Endothelial cell of umbilical vein (primary cell): Measurements from ENCODE around the gene CARD19. TPM values are rescaled to one million over a fixed set of nuclear protein-coding genes. Genes with fewer than 3 reads are reported as not detected.

Source experiments
- BruUV-seq: library from RNA; stranded (reverse); fragments of 400-500 nt; replicated peaks from 2 replicates; lab custom pipeline; 2021; lab: Mats Ljungman, UMichigan
- CTCF ChIA-PET: fragments of 300-600, 350-600 bp; sonication (Branson Sonifier 250); formaldehyde crosslinking; loops from one replicate; lab custom pipeline; 2021; ENCODE audit warnings: antibody characterized with exemption, inconsistent platforms; lab: Charles Lee
- POLR2A ChIA-PET: fragments of 300-600, 350-600 bp; sonication (Branson Sonifier 250); formaldehyde crosslinking; loops from one replicate; lab custom pipeline; 2021; ENCODE audit warnings: antibody characterized with exemption, inconsistent platforms; lab: Charles Lee
- DNase-seq: peaks from one replicate; pipeline ENCODE4 v3.0.0-alpha.2; 2011; ENCODE audit warnings: low read depth, low spot score
- FAIRE-seq: peaks from 2 replicates; lab custom pipeline; 2011; peaks lifted over from hg19 to GRCh38; lab: Jason Lieb, UNC
- H2AFZ ChIP-seq: 2 replicates; pipeline ENCODE4 v1.6.0; 2012; ENCODE audit warnings: low read depth, low read length, control low read depth, inconsistent platforms
- H3K27ac ChIP-seq: 2 replicates; pipeline ENCODE4 v1.5.1; 2011; ENCODE audit warnings: low read depth, mild to moderate bottlenecking, control low read depth, low read length, moderate library complexity; ENCODE audit not compliant: insufficient read depth
- H3K27me3 ChIP-seq, 2 experiments: 2 replicates each; pipeline versions ENCODE4 v1.6.0 to v1.6.1; 2011; ENCODE audit warnings: low read length in 2 of 2, mixed read lengths in 1 of 2; ENCODE audit not compliant: control insufficient read depth in 2 of 2, insufficient read depth in 2 of 2
- H3K36me3 ChIP-seq, 2 experiments: 2 replicates in 1 of 2; 3 replicates in 1 of 2; pipeline ENCODE4 v1.5.1; 2011; ENCODE audit warnings: low read length in 2 of 2, mild to moderate bottlenecking in 1 of 2, moderate library complexity in 1 of 2; ENCODE audit not compliant: control insufficient read depth in 2 of 2, insufficient read depth in 2 of 2; ENCODE audit errors: extremely low read depth in 1 of 2
- H3K4me1 ChIP-seq: 3 replicates; pipeline ENCODE4 v1.5.1; 2011; ENCODE audit warnings: mild to moderate bottlenecking, low read length; ENCODE audit not compliant: control insufficient read depth, insufficient read depth; ENCODE audit errors: extremely low read depth
- H3K4me2 ChIP-seq: 2 replicates; pipeline ENCODE4 v1.6.1; 2011; ENCODE audit warnings: low read length, control low read depth, mixed read lengths; ENCODE audit not compliant: insufficient read depth
- H3K4me3 ChIP-seq, 3 experiments: fragments of 200-600 bp in 1 of 3; sonication (generic), shearing (Covaris generic) in 1 of 3; replicated peaks in 1 of 3; 2 replicates each; pipeline ENCODE4 v1.5.1; 2011 to 2016; ENCODE audit warnings: control low read depth in 3 of 3, low read length in 3 of 3, mild to moderate bottlenecking in 2 of 3, inconsistent platforms in 1 of 3, low read depth in 1 of 3, moderate library complexity in 1 of 3; ENCODE audit not compliant: insufficient read depth in 1 of 3
- H3K79me2 ChIP-seq: 2 replicates; pipeline ENCODE4 v1.6.0; 2012; ENCODE audit warnings: low read length, inconsistent platforms; ENCODE audit not compliant: control insufficient read depth, insufficient read depth
- H3K9ac ChIP-seq: replicated peaks from 2 replicates; pipeline ENCODE3; 2011; ENCODE audit warnings: low read length, control low read depth; ENCODE audit not compliant: insufficient read depth; ENCODE audit errors: extremely low read depth
- H3K9me1 ChIP-seq: replicated peaks from 3 replicates; pipeline ENCODE4 v1.6.0; 2011; ENCODE audit warnings: mild to moderate bottlenecking, low read length; ENCODE audit not compliant: control insufficient read depth, insufficient read depth; ENCODE audit errors: extremely low read depth
- H3K9me3 ChIP-seq: replicated peaks from 2 replicates; pipeline ENCODE4 v1.5.1; 2012; ENCODE audit warnings: low read length, inconsistent platforms; ENCODE audit not compliant: control insufficient read depth, insufficient read depth
- H4K20me1 ChIP-seq: replicated peaks from 2 replicates; pipeline ENCODE3; 2011; ENCODE audit warnings: mild to moderate bottlenecking, low read length; ENCODE audit not compliant: control insufficient read depth, insufficient read depth; ENCODE audit errors: extremely low read depth
- EZH2 ChIP-seq: IDR thresholded peaks from 2 replicates; pipeline ENCODE4 v1.6.1; 2012; ENCODE audit warnings: borderline replicate concordance, low read depth, mild to moderate bottlenecking, moderate library complexity, low read length, inconsistent platforms; ENCODE audit not compliant: severe bottlenecking
- FOS ChIP-seq: IDR thresholded peaks from 2 replicates; pipeline ENCODE4 v1.6.1; 2011; ENCODE audit warnings: mild to moderate bottlenecking, low read length, moderate library complexity, borderline replicate concordance; ENCODE audit not compliant: insufficient read depth
- GATA2 ChIP-seq: IDR thresholded peaks from 2 replicates; pipeline ENCODE4 v1.7.0; 2011; ENCODE audit warnings: low read depth, mild to moderate bottlenecking, moderate library complexity, mixed read lengths, low read length; ENCODE audit not compliant: insufficient read length, insufficient read depth
- JUN ChIP-seq: IDR thresholded peaks from 2 replicates; pipeline ENCODE4 v1.6.1; 2011; ENCODE audit warnings: borderline replicate concordance, low read depth; ENCODE audit not compliant: insufficient read length, insufficient read depth
- MYC ChIP-seq: IDR thresholded peaks from one replicate; pipeline ENCODE4 v1.6.1; 2011; ENCODE audit warnings: mild to moderate bottlenecking, low read depth, low read length
- POLR2A ChIP-seq: IDR thresholded peaks from 2 replicates; pipeline ENCODE4 v1.6.1; 2012; ENCODE audit warnings: low read depth, mild to moderate bottlenecking, control low read depth, low read length
- POLR2AphosphoS5 ChIP-seq: IDR thresholded peaks from 2 replicates; pipeline ENCODE4 v1.6.1; 2012; ENCODE audit warnings: low read depth, mild to moderate bottlenecking, control low read depth, low read length, moderate library complexity; ENCODE audit not compliant: insufficient read depth
- dilution Hi-C: fragments of 300-500 bp; cut with MboI; formaldehyde crosslinking; loops from one replicate; pipeline ENCODE4 v1.15.0; 2019; ENCODE audit warnings: low sequenced_read_pairs; ENCODE audit not compliant: extremely low pct_ligation_motif_present
- intact Hi-C: fragments of 100-400 bp; cut with micrococcal nuclease; formaldehyde crosslinking; loops from one replicate; pipeline ENCODE4 v1.10.0; 2022
- polyA plus RNA-seq, 4 experiments: library from polyadenylated mRNA; depleted of rRNA in 3 of 4; stranded (reverse) in 3 of 4; unstranded in 1 of 4; fragments of >200 nt; gene quantifications; 2 replicates each; pipeline versions ENCODE4 v1.2.1 to v1.2.3, GENCODE V29; 2011 to 2012; ENCODE audit warnings: missing spikeins in 1 of 4
- total RNA-seq: library from RNA; stranded (reverse); gene quantifications from 2 replicates; pipeline ENCODE4 v1.2.3, GENCODE V29; 2021
- TF ChIP-seq, protein P1 (sequence below), 2 donors: IDR thresholded peaks; 1 replicate in 1 of 2; 2 replicates in 1 of 2; pipeline ENCODE4 v1.5.1; 2011; ENCODE audit warnings: low read length in 2 of 2, mild to moderate bottlenecking in 2 of 2, moderate library complexity in 2 of 2, control low read depth in 1 of 2, inconsistent platforms in 1 of 2, low read depth in 1 of 2; ENCODE audit not compliant: insufficient read depth in 1 of 2; ENCODE audit errors: extremely low read depth in 1 of 2
- TF ChIP-seq, protein P2 (sequence below): IDR thresholded peaks from 2 replicates; pipeline ENCODE4 v1.6.1; 2011; ENCODE audit not compliant: insufficient read depth, insufficient read length

Gene CARD19
- total and polyA plus RNA-seq, 2 donors (not counting 3 experiments of a cell fraction or from before 2014, with no cell fraction given), result 45.7 to 148 TPM

DNA sequence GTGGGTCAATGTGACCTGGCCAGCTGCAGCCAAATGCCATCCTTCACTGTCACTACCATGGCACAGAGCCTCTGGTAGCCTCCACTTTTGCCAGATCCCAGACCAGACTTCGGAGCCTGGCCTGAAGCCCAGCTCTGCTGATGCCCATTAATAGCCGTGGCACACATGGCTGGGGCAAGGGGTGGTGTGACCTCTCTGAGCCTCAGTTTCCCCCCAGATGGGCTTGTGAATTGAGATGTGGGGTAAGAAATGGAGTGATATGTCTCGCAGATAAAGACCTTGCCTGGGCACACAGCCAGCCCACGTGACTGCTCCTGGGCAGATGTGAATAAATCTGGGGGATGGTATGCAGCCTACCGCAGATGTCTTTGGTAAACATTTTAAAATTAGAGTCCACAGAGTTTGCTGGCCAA is 23.6 kb upstream of the CARD19 start:
- H3K9me3 ChIP-seq, result no peaks in the 10 kb centered on the region
- DNase-seq (no peak), FAIRE-seq (no peak)
- no peak overlapping the region for H3K4me2 ChIP-seq
- H3K27me3 ChIP-seq, result peaks cover 0 to 3% of the 10 kb centered on the region in 2 experiments
- H3K4me3 ChIP-seq, result no peak overlapping the region
- no TSS peak for BruUV-seq
- no peak overlapping the region for H3K9ac ChIP-seq
- intact Hi-C loops, result no loop called here
- no peaks in the 10 kb centered on the region for H3K9me1 ChIP-seq
- no peaks in the 10 kb centered on the region for H3K36me3 ChIP-seq
- no peak for TF ChIP-seq POLR2AphosphoS5
- TF ChIP-seq GATA2, result no peak
- TF ChIP-seq, protein P1, sequence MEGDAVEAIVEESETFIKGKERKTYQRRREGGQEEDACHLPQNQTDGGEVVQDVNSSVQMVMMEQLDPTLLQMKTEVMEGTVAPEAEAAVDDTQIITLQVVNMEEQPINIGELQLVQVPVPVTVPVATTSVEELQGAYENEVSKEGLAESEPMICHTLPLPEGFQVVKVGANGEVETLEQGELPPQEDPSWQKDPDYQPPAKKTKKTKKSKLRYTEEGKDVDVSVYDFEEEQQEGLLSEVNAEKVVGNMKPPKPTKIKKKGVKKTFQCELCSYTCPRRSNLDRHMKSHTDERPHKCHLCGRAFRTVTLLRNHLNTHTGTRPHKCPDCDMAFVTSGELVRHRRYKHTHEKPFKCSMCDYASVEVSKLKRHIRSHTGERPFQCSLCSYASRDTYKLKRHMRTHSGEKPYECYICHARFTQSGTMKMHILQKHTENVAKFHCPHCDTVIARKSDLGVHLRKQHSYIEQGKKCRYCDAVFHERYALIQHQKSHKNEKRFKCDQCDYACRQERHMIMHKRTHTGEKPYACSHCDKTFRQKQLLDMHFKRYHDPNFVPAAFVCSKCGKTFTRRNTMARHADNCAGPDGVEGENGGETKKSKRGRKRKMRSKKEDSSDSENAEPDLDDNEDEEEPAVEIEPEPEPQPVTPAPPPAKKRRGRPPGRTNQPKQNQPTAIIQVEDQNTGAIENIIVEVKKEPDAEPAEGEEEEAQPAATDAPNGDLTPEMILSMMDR (IDR thresholded peaks at IDR 0.05; ENCODE audit: extremely low read depth in 1 of 2, insufficient read depth in 1 of 2, low read depth in 1 of 2, low read length in 2 of 2), result no peak
- TF ChIP-seq POLR2A, result no peak
- no peak for TF ChIP-seq JUN
- TF ChIP-seq, protein P2, sequence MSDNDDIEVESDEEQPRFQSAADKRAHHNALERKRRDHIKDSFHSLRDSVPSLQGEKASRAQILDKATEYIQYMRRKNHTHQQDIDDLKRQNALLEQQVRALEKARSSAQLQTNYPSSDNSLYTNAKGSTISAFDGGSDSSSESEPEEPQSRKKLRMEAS, result no peak
- no peak for TF ChIP-seq FOS
- TF ChIP-seq EZH2, result no peak
- no peak for TF ChIP-seq MYC
- H3K27ac ChIP-seq, result no peak overlapping the region
- no peak overlapping the region for H2AFZ ChIP-seq
- dilution Hi-C loops, result no loop called here
- H3K79me2 ChIP-seq, result no peaks in the 10 kb centered on the region
- H3K4me1 ChIP-seq, result no peaks in the 10 kb centered on the region
- no peaks in the 10 kb centered on the region for H4K20me1 ChIP-seq
- ChIA-PET POLR2A (no interaction called here), CTCF (no interaction called here)
